CD4-positive, alpha-beta T cell (primary cell): ENCODE measurements around the gene OSM. TPM values are rescaled to one million over a fixed set of nuclear protein-coding genes. Genes with fewer than 3 reads are reported as not detected.
A peak's percentile ranks its signal among the peaks of the same experiment; 100 is the strongest.

Source experiments
- ATAC-seq: fragments of 200-7000 bp; cut with Tn5 transposase; one replicate; pipeline ENCODE4 v1.10.0; 2022; ENCODE audit warnings: mild to moderate bottlenecking; ENCODE audit not compliant: poor library complexity
- CTCF ChIA-PET: fragments of 350-600 bp; sonication (Branson Sonifier 250); formaldehyde crosslinking; loops from one replicate; lab custom pipeline; 2021; ENCODE audit warnings: antibody characterized with exemption, inconsistent platforms; lab: Charles Lee
- POLR2A ChIA-PET: fragments of 350-600 bp; sonication (Branson Sonifier 250); formaldehyde crosslinking; loops from one replicate; lab custom pipeline; 2021; ENCODE audit warnings: antibody characterized with exemption, inconsistent platforms; lab: Charles Lee
- DNase-seq, 14 experiments: peaks; one replicate each; pipeline ENCODE4 v3.0.0-alpha.2; 2013 to 2020; ENCODE audit warnings: mixed read lengths in 2 of 14
- H3K27ac ChIP-seq, 2 donors: one replicate each; pipeline versions ENCODE4 v1.5.1 to v1.7.0; 2013; ENCODE audit warnings: low read length in 2 of 2, low read depth in 1 of 2, mild to moderate bottlenecking in 1 of 2
- H3K27me3 ChIP-seq, 2 experiments: 1 replicate in 1 of 2; 2 replicates in 1 of 2; pipeline versions ENCODE4 v1.6.1 to v1.7.0; 2013; ENCODE audit warnings: low read length in 2 of 2, control low read depth in 1 of 2, mild to moderate bottlenecking in 1 of 2, moderate library complexity in 1 of 2; ENCODE audit not compliant: insufficient read depth in 2 of 2, control insufficient read depth in 1 of 2
- H3K36me3 ChIP-seq: one replicate; pipeline ENCODE4 v1.6.1; 2013; ENCODE audit warnings: low read length, control low read depth; ENCODE audit not compliant: insufficient read depth
- H3K4me1 ChIP-seq: one replicate; pipeline ENCODE4 v1.6.1; 2013; ENCODE audit warnings: low read length, control low read depth; ENCODE audit not compliant: insufficient read depth
- H3K4me3 ChIP-seq: one replicate; pipeline ENCODE4 v1.5.1; 2013; ENCODE audit warnings: mild to moderate bottlenecking, low read length, moderate library complexity
- H3K9me3 ChIP-seq, 2 experiments: 1 replicate in 1 of 2; 2 replicates in 1 of 2; pipeline versions ENCODE4 v1.6.1 to v1.7.0; 2013; ENCODE audit warnings: low read length in 2 of 2, mild to moderate bottlenecking in 2 of 2, control low read depth in 1 of 2, moderate library complexity in 1 of 2; ENCODE audit not compliant: control insufficient read depth in 1 of 2, insufficient read depth in 1 of 2
- H3K27ac Mint-ChIP-seq: one replicate; pipeline ENCODE4 v1.8.0; 2020; ENCODE audit warnings: mixed read lengths
- H3K27me3 Mint-ChIP-seq: one replicate; pipeline ENCODE4 v1.8.0; 2021; ENCODE audit warnings: mixed read lengths
- H3K36me3 Mint-ChIP-seq: one replicate; pipeline ENCODE4 v1.8.0; 2021; ENCODE audit warnings: low read depth, mixed read lengths
- H3K4me1 Mint-ChIP-seq: one replicate; pipeline ENCODE4 v1.8.0; 2021; ENCODE audit warnings: low read depth, mixed read lengths
- H3K4me3 Mint-ChIP-seq: one replicate; pipeline ENCODE4 v1.8.0; 2020; ENCODE audit warnings: mild to moderate bottlenecking, mixed read lengths
- H3K9me3 Mint-ChIP-seq: one replicate; pipeline ENCODE4 v1.8.0; 2020; ENCODE audit warnings: mixed read lengths
- intact Hi-C, 2 experiments: fragments of 100-400 bp; cut with DNase I in 1 of 2; cut with micrococcal nuclease in 1 of 2; formaldehyde crosslinking; loops; one replicate each; pipeline versions ENCODE4 v1.15.1 to v1.9.0; 2023 to 2025; cut with DNase I, micrococcal nuclease
- total RNA-seq, 174 experiments: library from RNA in 2 of 174; stranded (reverse) in 2 of 174; gene quantifications; one replicate each; pipeline ENCODE4 v1.2.3 and lab custom pipeline; 2021 to 2026
- TF ChIP-seq, protein P1 (sequence below): fragments of 200-600 bp; IDR thresholded peaks from one replicate; pipeline ENCODE4 v1.8.0; 2022; ENCODE audit warnings: antibody characterized with exemption, mild to moderate bottlenecking

Gene OSM
- total RNA-seq, 2 experiments from 2014 or later, result 13.9 to 16.7 TPM

DNA sequence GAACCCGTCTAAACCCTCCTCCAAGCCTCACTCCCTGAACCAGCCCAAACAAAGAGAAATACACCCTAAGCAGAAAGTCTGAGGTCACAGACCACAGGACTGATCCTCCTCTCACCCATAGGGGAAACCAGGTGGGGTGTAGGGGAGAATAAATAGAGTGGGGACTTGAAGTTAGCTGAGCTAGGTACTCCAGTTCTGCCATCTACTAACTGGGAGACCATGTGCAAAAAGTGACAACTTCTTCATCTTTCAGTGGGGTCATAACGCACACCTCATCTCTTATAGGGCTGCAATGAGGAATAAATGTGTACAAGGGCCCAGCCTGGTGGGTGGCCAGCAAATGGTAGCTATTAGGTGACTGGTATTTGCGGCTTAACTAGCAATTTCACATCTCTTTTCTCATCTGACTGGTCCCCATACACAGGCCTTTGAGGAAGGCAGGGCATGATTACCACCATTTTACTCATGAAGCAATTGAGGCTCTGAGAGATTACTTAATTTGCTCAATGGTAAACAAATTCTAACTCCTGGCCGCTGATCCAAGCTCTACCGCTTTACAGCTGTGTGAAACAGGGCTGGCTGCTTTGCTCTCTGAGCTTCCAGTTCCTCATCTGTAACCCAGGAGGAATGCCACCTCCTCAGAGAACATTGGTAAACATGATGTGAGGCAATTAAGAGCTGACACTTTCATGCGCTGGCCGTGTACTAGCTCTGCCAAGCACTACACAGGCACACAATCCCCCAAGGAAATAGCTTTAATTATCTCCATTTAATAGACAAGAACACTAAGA is 43.5 kb upstream of the OSM start:
- ChIA-PET POLR2A (interaction anchor here (1.5 to 11.8 kb wide), 4 partner anchors 13 to 113 kb away, joined by 7 to 290 read pairs (median 138); partner anchors contain the start of genes CASTOR1, CCDC157, SF3A1 and TBC1D10A), CTCF (interaction anchor here (0.6 to 0.9 kb wide), 2 partner anchors 13 to 22 kb away, joined by 3 to 8 read pairs; no protein-coding TSS in a partner anchor)
- Histone ChIP-seq H3K9me3 (no peaks in the 10 kb centered on the region), H3K27me3 (no peaks in the 10 kb centered on the region), H3K4me1 (peaks cover 95% of the 10 kb centered on the region), H3K27ac (peak overlapping the region; percentile 62 to 86), H3K36me3 (peaks cover 5% of the 10 kb centered on the region), H3K4me3 (no peak overlapping the region)
- Mint-ChIP-seq H3K4me3 (peak overlapping the region; percentile 76), H3K36me3 (peaks cover 18% of the 10 kb centered on the region), H3K9me3 (no peaks in the 10 kb centered on the region), H3K4me1 (peaks cover 94% of the 10 kb centered on the region), H3K27ac (peak overlapping the region; percentile 83), H3K27me3 (no peaks in the 10 kb centered on the region)
- DNase-seq, result peak in 4 of 14 experiments; percentile 45 to 68 (median 65)
- TF ChIP-seq, protein P1, sequence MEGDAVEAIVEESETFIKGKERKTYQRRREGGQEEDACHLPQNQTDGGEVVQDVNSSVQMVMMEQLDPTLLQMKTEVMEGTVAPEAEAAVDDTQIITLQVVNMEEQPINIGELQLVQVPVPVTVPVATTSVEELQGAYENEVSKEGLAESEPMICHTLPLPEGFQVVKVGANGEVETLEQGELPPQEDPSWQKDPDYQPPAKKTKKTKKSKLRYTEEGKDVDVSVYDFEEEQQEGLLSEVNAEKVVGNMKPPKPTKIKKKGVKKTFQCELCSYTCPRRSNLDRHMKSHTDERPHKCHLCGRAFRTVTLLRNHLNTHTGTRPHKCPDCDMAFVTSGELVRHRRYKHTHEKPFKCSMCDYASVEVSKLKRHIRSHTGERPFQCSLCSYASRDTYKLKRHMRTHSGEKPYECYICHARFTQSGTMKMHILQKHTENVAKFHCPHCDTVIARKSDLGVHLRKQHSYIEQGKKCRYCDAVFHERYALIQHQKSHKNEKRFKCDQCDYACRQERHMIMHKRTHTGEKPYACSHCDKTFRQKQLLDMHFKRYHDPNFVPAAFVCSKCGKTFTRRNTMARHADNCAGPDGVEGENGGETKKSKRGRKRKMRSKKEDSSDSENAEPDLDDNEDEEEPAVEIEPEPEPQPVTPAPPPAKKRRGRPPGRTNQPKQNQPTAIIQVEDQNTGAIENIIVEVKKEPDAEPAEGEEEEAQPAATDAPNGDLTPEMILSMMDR, result no peak
- ATAC-seq, result peak; percentile 50
- intact Hi-C loops, result loop anchor here (2.0 to 5.0 kb wide), 2 partner anchors 15 to 127 kb away; no protein-coding TSS in a partner anchor

DNA sequence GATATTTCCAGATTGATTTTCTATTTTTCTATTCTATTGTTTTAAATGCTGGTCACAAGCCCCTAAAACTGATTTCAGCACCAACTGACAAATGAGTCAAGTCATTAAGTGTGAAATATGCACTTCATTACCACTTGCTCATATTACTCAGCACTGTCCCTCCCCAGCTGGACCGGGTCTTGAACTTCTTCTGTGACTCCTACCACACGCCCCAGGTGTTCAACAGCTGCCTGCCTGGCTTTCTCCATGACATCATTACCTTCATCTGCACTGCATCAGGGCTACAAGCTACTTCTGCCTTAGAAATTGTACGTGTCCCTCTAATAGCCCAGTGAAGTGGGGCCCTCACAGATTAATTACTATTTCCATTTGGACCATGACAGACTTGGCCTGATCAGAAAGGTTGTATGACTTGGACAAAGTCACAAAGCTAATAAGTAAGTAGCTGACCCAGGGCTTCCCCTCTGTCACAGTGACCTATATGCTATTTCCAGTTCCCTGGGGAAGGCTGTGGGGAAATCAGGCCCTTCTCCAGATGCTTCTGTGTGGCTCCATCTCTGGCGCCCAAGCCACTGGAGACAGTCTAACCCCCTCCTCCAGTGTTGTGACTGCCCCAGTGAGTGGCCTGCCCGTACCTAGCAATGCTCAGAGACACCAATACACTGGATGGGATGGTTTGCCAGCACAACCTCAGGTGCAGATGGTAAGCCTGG is 42.0 kb upstream of the OSM start:
- POLR2A ChIA-PET, result interaction anchor here (11.1 to 11.8 kb wide), 2 partner anchors 15 to 17 kb away, joined by 268 to 290 read pairs; partner anchors contain the start of genes CASTOR1 and TBC1D10A
- no peak for ATAC-seq
- H3K4me3 Mint-ChIP-seq, result peak overlapping the region; percentile 81
- CTCF ChIA-PET, result interaction anchor here (1.2 to 1.6 kb wide), 2 partner anchors 18 to 19 kb away, joined by 4 read pairs; partner anchors contain the start of genes CASTOR1 and TBC1D10A
- peak overlapping the region; percentile 83 for H3K27ac Mint-ChIP-seq
- H3K27me3 Mint-ChIP-seq, result no peaks in the 10 kb centered on the region
- no peak overlapping the region for H3K4me3 ChIP-seq
- peak in 4 of 14 experiments; percentile 38 to 59 (median 46) for DNase-seq
- peaks cover 24% of the 10 kb centered on the region for H3K36me3 Mint-ChIP-seq
- peak overlapping the region; percentile 62 to 86 for H3K27ac ChIP-seq
- peaks cover 8% of the 10 kb centered on the region for H3K36me3 ChIP-seq
- peaks cover 94% of the 10 kb centered on the region for H3K4me1 Mint-ChIP-seq
- intact Hi-C loops, result loop anchor here in 1 of 2 experiments (5.0 kb wide), 1 partner anchor 129 kb away; no protein-coding TSS in a partner anchor
- no peaks in the 10 kb centered on the region for H3K27me3 ChIP-seq
- H3K9me3 ChIP-seq, result no peaks in the 10 kb centered on the region
- no peaks in the 10 kb centered on the region for H3K9me3 Mint-ChIP-seq
- H3K4me1 ChIP-seq, result peaks cover 95% of the 10 kb centered on the region
- TF ChIP-seq, protein P1, result no peak

DNA sequence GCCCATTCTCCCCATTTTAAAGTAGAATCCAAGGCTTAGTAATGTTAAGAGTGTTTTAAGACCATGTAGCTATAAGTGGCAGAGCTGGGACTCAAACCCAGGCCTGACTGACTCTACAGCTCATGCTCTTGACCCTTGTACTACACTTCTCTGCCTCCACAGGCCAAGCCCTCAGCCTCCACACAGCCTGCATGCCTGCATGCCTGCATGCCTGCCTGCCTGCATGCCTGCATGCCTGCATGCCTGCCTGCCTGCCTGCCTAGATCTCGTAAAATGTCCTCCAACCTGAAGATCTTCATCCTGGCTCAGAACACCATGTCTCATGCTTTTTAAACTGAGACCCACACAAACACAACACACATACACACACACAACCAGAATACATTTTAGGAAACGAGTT is 41.4 kb upstream of the OSM start:
- Mint-ChIP-seq H3K36me3 (peaks cover 29% of the 10 kb centered on the region), H3K4me3 (peak overlapping the region; percentile 81), H3K27me3 (no peaks in the 10 kb centered on the region), H3K27ac (peak overlapping the region; percentile 83), H3K9me3 (no peaks in the 10 kb centered on the region), H3K4me1 (peaks cover 97% of the 10 kb centered on the region)
- Histone ChIP-seq H3K9me3 (no peaks in the 10 kb centered on the region), H3K36me3 (peaks cover 13% of the 10 kb centered on the region), H3K4me3 (no peak overlapping the region), H3K27ac (peak overlapping the region; percentile 62 to 86), H3K27me3 (no peaks in the 10 kb centered on the region), H3K4me1 (peaks cover 97% of the 10 kb centered on the region)
- POLR2A ChIA-PET, result interaction anchor here (4.2 to 11.8 kb wide), 3 partner anchors 16 to 48 kb away, joined by 47 to 290 read pairs (median 268); partner anchors contain the start of genes CASTOR1, CCDC157, SF3A1 and TBC1D10A
- TF ChIP-seq, protein P1, result no peak
- DNase-seq (no peak), ATAC-seq (no peak)
- intact Hi-C loops, result loop anchor here in 1 of 2 experiments (5.0 kb wide), 1 partner anchor 129 kb away; no protein-coding TSS in a partner anchor
- CTCF ChIA-PET, result interaction anchor here (1.2 to 7.9 kb wide), 4 partner anchors 16 to 18 kb away, joined by 4 to 59 read pairs (median 4); partner anchors contain the start of genes CASTOR1 and TBC1D10A
